Left lung (tissue), 10 donors: ENCODE measurements around the gene PPM1J. TPM values are rescaled to one million over a fixed set of nuclear protein-coding genes. Genes with fewer than 3 reads are reported as not detected.

Source experiments
- ATAC-seq: fragments of 200-7000 bp; cut with Tn5 transposase; one replicate; pipeline ENCODE4 v1.9.1; 2020; ENCODE audit warnings: moderate library complexity
- DNase-seq, 4 donors: peaks; one replicate each; pipeline ENCODE4 v3.0.0-alpha.2; 2013 to 2020
- H3K27ac ChIP-seq, 2 donors: fragments of 200-600 bp; sonication (generic) in 1 of 2; one replicate each; pipeline versions ENCODE4 v1.5.0 to v1.8.0; 2020 to 2021
- H3K27me3 ChIP-seq, 2 donors: fragments of 200-600 bp; sonication (generic) in 1 of 2; one replicate each; pipeline versions ENCODE4 v1.5.0 to v1.8.0; 2020 to 2021
- H3K36me3 ChIP-seq, 2 donors: fragments of 200-600 bp; sonication (generic) in 1 of 2; one replicate each; pipeline versions ENCODE4 v1.5.0 to v1.8.0; 2020 to 2021
- H3K4me1 ChIP-seq, 2 donors: fragments of 200-600 bp; one replicate each; pipeline ENCODE4 v1.8.0; 2021
- H3K4me3 ChIP-seq, 2 donors: fragments of 200-600 bp; sonication (generic) in 1 of 2; one replicate each; pipeline versions ENCODE4 v1.5.0 to v1.8.0; 2020 to 2021; ENCODE audit warnings: mild to moderate bottlenecking in 1 of 2
- H3K9me3 ChIP-seq, 2 donors: fragments of 200-600 bp; sonication (generic) in 1 of 2; one replicate each; pipeline versions ENCODE4 v1.5.0 to v1.8.0; 2020 to 2021
- CTCF ChIP-seq, 2 donors: fragments of 200-600 bp; sonication (generic) in 1 of 2; IDR thresholded peaks; one replicate each; pipeline versions ENCODE4 v1.5.0 to v1.8.0; 2021; ENCODE audit warnings: antibody characterized with exemption in 2 of 2
- intact Hi-C, 2 donors: fragments of 100-400 bp; cut with DNase I; formaldehyde crosslinking; loops; one replicate each; pipeline versions ENCODE4 v1.11.2 to v1.14.2; 2022
- polyA plus RNA-seq, 6 donors: library from polyadenylated mRNA; unstranded; fragments of 120-200 nt; gene quantifications; one replicate each; pipeline ENCODE4 v1.2.1, GENCODE V29; 2013; ENCODE audit not compliant: insufficient read length in 6 of 6
- total RNA-seq, 2 donors: library from RNA; stranded (reverse); fragmentation: NEBNext Ultra II Directional; extraction: Animal tissue kit (Norgen Biotek cat#: 25700); gene quantifications; one replicate each; pipeline ENCODE4 v1.2.1, GENCODE V29; 2021
- donor health status: DM: no; HTN: yes; CAD: no.
- donor health status: DM: no; HTN: no; CAD: no.

PPM1J gene
- total and polyA plus RNA-seq, 8 donors, result 0.47 to 0.93 (median 0.65) TPM

DNA sequence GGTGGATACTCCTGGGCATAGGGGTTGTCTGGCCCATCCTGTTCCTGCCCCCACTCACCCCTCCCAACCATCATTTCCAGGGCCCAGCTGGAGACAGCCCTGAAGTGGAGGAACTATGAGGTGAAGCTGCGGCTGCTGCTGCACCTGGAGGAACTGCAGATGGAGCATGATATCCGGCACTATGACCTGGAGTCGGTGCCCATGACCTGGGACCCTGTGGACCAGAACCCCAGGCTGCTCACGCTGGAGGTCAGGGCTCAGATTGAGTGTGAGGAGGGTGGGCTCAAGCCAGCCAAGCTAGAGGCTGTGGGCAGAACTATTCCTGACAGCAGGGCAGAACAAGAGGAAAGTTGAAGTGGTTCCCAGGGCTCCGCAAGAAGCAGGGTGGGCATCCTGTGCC is 22.5 kb downstream of the PPM1J start:
- Histone ChIP-seq H3K36me3 (peaks cover 0 to 81% of the 10 kb centered on the region in 2 donors), H3K9me3 (no peaks in the 10 kb centered on the region), H3K27me3 (no peaks in the 10 kb centered on the region), H3K4me3 (no peak overlapping the region), H3K27ac (no peak overlapping the region), H3K4me1 (no peaks in the 10 kb centered on the region)
- TF ChIP-seq CTCF (IDR thresholded peaks at IDR 0.05), result no peak
- no peak for DNase-seq
- no peak for ATAC-seq
- intact Hi-C loops, result no loop called here

GRCh38 chr1:112689842-112690237 is 25.3 kb downstream of the PPM1J start:
- H3K27ac ChIP-seq, result no peak overlapping the region

GRCh38 chr1:112689196-112689841 is 25.8 kb downstream of the PPM1J start:
- DNase-seq (no peak), ATAC-seq (no peak)
- H3K27me3 ChIP-seq, result no peaks in the 10 kb centered on the region
- no peak for TF ChIP-seq CTCF (IDR thresholded peaks at IDR 0.05)
- no peak overlapping the region for H3K27ac ChIP-seq
- peaks cover 0 to 51% of the 10 kb centered on the region in 2 donors for H3K36me3 ChIP-seq
- no peak overlapping the region for H3K4me3 ChIP-seq
- intact Hi-C loops, result no loop called here
- H3K4me1 ChIP-seq, result no peaks in the 10 kb centered on the region
- no peaks in the 10 kb centered on the region for H3K9me3 ChIP-seq

More at GRCh38 chr1:112689842-112690237, 25.3 kb downstream of the PPM1J start:
- H3K4me1 ChIP-seq, result no peaks in the 10 kb centered on the region
- ATAC-seq (no peak), DNase-seq (no peak)
- intact Hi-C loops, result no loop called here
- no peaks in the 10 kb centered on the region for H3K9me3 ChIP-seq
- H3K4me3 ChIP-seq, result no peak overlapping the region
- no peaks in the 10 kb centered on the region for H3K27me3 ChIP-seq
- no peak for TF ChIP-seq CTCF (IDR thresholded peaks at IDR 0.05)
- peaks cover 0 to 56% of the 10 kb centered on the region in 2 donors for H3K36me3 ChIP-seq

DNA sequence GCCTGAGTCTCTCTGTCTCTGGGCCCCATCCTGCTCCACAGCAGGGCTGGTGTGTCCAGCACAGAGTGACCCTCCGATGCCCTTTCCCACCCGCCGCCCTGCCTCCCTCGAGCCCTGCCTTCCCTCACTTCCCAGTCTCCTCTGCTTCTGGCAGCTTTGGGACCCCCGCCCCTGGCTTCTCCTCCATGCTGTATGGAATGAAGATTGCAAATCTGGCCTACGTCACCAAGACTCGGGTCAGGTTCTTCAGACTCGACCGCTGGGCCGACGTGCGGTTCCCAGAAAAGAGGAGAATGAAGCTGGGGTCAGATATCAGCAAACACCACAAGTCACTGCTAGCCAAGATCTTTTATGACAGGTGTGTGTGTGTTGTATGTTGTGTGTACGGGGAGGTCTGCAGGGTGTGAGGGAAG is 26.3 kb downstream of the PPM1J start:
- intact Hi-C loops, result no loop called here
- H3K9me3 ChIP-seq, result no peaks in the 10 kb centered on the region
- TF ChIP-seq CTCF (IDR thresholded peaks at IDR 0.05), result no peak
- H3K4me3 ChIP-seq, result no peak overlapping the region
- H3K4me1 ChIP-seq, result no peaks in the 10 kb centered on the region
- peaks cover 0 to 46% of the 10 kb centered on the region in 2 donors for H3K36me3 ChIP-seq
- H3K27ac ChIP-seq, result no peak overlapping the region
- no peaks in the 10 kb centered on the region for H3K27me3 ChIP-seq
- DNase-seq, result peak in 1 of 4 donors; percentile 55
- no peak for ATAC-seq

GRCh38 chr1:112687785-112688496 is 27.2 kb downstream of the PPM1J start:
- ATAC-seq (no peak), DNase-seq (no peak)
- TF ChIP-seq CTCF (IDR thresholded peaks at IDR 0.05), result no peak
- H3K4me1 ChIP-seq, result no peaks in the 10 kb centered on the region
- H3K4me3 ChIP-seq, result no peak overlapping the region
- intact Hi-C loops, result no loop called here
- H3K27ac ChIP-seq, result no peak overlapping the region
- no peaks in the 10 kb centered on the region for H3K9me3 ChIP-seq
- H3K36me3 ChIP-seq, result peaks cover 0 to 41% of the 10 kb centered on the region in 2 donors
- no peaks in the 10 kb centered on the region for H3K27me3 ChIP-seq
